Right lobe of liver (tissue), 4 donors: ENCODE measurements around the gene ANKRD11.

Experiments used
- POLR2A ChIP-seq: fragments of 450-650 bp; IDR thresholded peaks from one replicate; pipeline ENCODE4 v1.6.1; 2017; ENCODE audit warnings: antibody characterized with exemption, mild to moderate bottlenecking
- TF ChIP-seq, protein P1 (sequence below), 4 donors: fragments of 200-600 bp in 3 of 4; fragments of 450-650 bp in 1 of 4; IDR thresholded peaks; one replicate each; pipeline versions ENCODE4 v1.5.1 to v1.8.0; 2016 to 2022; ENCODE audit warnings: antibody characterized with exemption in 4 of 4, mild to moderate bottlenecking in 2 of 4
- donor health status: DM: no; HTN: no; CAD: no.
- donor health status: DM: no; HTN: no; CAD: no.
- donor health status: DM: no; HTN: yes; CAD: no.

DNA sequence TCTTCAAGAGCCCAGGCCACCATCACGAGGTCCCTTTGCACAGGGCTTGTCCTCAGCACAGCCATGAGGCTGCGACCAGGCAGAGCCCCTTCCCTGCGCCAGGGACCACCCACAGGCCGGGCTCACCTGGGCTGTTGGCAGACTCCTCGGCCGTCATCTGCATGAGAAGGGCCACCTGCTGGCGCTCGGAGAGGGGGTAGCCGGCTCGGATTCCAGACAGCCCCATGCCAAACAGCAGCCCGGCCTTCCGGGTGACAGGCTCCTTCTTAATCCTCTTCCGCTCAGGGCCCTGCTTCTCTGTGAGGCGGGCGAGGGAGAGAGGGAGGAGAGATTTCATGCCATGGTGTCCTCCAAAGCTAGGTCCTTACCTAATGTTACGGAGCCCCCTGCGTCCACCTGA lies 199.5 kb downstream of the ANKRD11 start:
- TF ChIP-seq POLR2A = no peak
- TF ChIP-seq, protein P1, sequence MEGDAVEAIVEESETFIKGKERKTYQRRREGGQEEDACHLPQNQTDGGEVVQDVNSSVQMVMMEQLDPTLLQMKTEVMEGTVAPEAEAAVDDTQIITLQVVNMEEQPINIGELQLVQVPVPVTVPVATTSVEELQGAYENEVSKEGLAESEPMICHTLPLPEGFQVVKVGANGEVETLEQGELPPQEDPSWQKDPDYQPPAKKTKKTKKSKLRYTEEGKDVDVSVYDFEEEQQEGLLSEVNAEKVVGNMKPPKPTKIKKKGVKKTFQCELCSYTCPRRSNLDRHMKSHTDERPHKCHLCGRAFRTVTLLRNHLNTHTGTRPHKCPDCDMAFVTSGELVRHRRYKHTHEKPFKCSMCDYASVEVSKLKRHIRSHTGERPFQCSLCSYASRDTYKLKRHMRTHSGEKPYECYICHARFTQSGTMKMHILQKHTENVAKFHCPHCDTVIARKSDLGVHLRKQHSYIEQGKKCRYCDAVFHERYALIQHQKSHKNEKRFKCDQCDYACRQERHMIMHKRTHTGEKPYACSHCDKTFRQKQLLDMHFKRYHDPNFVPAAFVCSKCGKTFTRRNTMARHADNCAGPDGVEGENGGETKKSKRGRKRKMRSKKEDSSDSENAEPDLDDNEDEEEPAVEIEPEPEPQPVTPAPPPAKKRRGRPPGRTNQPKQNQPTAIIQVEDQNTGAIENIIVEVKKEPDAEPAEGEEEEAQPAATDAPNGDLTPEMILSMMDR (IDR thresholded peaks at IDR 0.05) = no peak
